NB4 (cell line): Measurements from ENCODE around the gene GSTM2.

Experiments
- CTCF ChIP-seq: IDR thresholded peaks from one replicate; pipeline ENCODE4 v1.5.1; 2012; ENCODE audit warnings: low read depth, low read length
- POLR2A ChIP-seq: IDR thresholded peaks from 2 replicates; pipeline ENCODE4 v1.6.1; 2011; ENCODE audit warnings: mild to moderate bottlenecking; ENCODE audit not compliant: insufficient read length; ENCODE audit errors: extremely low read depth

DNA sequence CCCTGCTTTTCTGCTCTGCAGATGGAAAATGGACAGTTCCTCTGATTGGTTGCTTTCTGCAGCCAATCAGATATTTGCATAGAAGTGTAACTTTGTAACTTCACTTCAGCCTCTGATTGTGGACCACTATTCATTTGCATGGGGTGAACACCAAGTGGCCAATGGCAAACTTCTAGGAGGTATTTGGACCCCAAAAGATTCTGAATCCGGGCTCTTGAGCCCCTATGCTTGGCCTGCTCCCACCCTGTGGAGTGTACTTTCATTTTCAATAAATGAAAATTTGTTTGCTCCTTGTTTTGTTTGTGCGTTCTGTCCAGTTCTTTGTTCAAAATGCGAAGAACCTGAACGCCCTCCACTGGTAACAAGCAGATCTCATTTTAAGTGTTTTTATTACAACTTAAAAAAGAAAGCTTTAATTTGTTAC is 18.4 kb upstream of the GSTM2 start:
- no peak for TF ChIP-seq POLR2A
- peak; percentile 27 for TF ChIP-seq CTCF
